ENCODE data around the gene EEF1AKMT3.

DNA sequence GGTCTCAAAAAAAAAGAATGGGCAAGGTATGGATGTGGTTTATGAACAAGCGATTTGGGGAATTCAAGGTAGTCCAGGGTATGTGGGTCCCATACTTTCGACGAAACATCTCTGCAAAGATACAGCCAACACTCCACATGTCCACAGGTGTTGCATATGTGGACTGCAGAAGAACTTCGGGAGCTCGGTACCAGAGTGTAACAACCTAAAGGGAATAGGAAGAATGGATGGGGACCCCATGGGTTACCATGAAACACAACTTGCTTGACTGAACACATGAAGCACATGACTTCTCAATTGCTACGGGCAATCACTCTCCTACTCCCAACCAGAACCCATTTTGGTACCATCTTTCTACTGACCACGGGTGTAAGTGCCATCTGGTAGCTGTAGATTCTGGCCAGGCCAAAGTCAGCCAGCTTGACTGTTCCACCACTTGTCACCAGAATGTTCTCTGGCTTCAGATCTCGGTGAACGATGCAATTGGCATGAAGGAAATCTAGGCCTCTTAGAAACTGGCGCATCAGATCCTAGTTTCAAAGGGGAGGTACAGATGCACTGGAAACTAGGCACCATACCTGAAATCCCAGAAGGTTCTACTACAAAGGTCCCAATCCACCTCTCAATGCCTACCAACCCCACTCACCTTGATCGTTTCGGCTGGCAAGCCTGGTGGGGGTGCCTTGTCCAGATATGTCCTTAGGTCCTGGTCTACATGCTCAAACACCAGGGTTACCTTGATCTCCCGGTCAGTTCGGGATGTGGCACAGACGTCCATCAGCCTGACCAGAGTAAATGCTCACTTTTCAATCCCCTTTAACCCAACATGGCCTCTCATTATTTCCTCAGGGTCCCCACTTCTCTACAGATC, 21.6 kb upstream of the EEF1AKMT3 start:
- TF ChIP-seq CTCF (IDR thresholded peaks at IDR 0.05; ENCODE audit: borderline replicate concordance, extremely low read depth, low read length, poor library complexity, severe bottlenecking) (no peak), EZH2 (IDR thresholded peaks at IDR 0.05; ENCODE audit: borderline replicate concordance, low read depth, low read length, severe bottlenecking) (no peak)

Data from DND-41 (cell line).